NCI-H2029 (cell line): Measurements from ENCODE around the gene ZDHHC9.

Source experiments
- DNase-seq: peaks from one replicate; lab custom pipeline; 2025; lab: John Stamatoyannopoulos, UW

ZDHHC9 gene

DNA sequence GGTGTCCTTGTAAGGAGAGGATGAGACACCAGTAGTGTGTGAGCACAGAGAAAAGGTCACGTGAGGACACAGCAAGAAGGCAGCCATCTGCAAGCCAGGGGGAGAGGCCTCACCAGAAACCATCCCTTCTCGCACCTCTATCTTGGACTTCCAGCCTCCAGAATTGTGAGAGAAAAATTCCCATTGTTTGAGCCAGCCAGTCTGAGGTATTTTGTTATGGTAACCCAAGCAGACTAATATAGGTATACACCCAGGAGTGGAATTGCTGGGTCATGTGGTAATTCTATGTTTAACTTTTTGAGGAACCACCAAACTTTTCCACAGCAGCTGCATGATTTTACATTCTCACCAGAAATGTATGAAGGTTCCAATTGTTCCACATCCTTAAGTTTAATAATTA is 25.6 kb downstream of the ZDHHC9 start:
- DNase-seq, result no peak

DNA sequence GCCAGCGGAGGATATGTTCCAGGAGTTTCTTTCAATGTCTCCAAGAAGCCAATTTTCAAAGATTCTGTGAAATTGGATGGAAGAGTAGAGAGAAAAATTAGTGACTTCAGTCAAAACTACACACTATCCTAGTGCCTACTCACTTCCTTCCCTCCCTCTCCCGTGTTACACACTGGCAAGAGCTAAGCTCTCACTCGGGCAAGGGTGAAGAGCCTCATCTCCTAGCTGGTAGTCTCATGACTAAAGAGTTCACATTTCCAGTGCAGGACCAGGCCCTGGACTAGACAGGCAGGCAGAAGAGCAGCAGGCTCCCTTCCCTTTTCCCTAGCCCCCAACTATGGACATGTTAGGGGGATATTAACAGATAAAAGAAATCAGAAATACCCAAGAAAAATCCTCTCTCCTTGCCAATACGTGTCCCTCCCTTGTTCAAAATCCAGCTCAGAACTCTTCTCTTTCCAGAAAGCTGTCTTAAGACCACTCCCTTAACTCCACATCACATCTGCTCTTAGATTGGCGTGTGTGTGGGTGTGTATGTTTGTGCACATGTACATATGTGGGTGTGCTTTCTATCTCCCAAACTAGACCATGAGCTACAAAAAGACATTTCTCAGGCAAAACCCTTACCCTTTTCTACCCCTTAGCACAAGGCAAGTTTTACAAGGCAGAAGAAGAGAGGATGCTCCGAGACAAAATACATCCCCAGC is 29.9 kb downstream of the ZDHHC9 start:
- no peak for DNase-seq

DNA sequence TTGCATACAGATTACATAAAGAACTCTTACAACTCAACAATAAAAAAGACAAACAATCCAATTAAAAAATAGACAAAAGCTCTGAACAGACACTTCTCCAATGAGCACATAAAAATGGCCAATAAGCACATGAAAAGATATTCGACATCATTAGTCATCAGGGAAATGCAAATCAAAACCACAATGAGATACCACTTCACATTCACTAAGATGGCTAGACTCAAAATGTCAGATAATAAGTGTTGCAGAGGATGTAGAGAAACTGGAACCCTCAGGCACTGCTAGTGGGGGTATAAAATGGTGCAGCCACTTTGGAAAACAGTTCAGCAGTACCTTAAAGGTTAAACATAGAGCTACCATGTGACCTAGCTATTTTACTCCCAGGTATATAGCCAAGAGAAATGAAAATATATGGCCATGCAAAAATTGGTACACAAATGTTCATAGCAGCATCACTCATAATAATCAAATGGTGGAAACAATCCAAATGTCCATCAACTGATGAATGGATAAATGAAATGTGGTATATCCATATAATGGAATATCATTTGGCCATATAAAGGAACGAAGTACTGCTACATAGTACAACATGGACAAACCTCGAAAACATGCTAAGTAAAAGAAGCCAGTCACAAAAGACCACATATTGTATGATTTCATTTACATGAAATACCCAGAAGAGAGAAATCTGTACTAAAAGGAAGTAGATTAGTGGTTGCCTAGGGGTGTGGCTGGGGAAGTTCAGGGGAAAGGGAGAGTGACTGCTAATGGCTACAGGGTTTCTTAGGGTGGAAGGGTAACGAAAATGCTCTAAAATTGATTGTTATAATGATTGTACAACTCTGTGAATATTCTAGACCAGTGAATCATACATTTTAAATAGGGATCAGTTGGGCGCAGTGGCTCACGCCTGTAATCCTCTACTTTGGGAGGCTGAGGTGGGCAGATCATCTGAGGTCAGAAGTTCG is 34.6 kb downstream of the ZDHHC9 start:
- no peak for DNase-seq

DNA sequence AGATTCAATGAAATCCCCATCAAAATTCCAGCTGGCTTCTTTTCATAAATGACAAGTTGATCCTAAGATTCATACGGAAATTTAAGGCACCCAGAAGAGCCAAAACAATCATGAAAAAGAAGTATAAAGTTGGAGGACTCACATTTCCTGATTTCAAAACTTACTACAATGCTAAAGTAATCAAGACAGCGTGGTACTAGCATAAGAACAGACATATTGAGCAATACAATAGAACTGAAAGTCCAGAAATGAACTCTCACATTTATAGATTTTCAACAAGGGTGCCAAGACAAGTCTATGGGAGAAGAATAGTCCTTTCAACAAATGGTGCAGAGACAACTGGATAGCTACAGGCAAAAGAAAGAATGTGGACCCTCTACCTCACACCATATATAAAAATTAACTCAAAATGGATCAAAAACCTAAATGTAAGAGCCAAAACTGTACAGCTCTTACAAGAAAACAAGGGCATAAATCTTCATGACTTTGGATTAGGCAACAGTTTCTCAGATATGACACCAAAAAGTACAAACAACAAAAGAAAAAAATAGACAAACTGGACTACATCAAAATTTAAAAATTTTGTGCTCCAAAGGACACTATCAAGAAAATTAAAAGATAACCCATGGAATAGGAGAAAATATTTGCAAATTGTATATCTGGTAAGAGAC is 35.4 kb downstream of the ZDHHC9 start:
- DNase-seq, result no peak

DNA sequence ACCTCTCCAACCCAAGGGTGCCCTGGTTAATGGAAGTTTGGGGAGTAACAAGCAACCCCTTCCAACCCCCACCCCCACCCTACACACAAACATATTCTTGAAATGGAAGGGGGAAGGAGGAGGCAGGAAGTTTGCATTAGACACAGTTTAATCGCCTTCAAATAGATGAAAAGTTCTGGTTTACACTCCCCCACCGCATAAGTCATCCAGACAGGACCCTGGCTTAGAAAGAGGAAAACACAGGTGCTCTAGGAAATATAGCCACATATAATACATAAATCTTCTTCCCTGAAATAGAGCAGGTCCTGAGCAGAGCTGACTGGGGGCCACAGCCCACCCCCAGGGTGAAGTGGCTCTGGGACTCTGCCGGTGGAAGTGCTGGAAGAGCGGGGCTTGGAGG is 38.9 kb downstream of the ZDHHC9 start:
- no peak for DNase-seq

DNA sequence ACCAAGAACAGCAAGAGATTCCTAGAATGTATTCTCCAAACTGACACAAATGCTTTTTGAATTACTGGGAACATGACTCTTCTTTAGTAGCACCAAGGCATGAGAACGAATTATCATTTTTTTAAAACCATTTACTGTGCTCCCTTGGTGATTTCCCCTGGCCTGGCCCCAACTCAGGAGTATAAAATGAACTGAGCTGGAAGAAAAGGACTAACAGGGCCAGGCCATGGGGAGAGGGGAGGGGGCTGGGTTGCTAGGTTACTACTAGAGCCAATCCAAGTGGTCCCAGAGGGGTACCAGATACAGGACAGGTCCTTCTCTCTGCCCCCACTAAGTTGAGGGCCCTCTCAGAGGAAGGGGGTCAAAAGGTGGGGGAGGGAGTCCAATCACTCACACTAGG is 40.8 kb downstream of the ZDHHC9 start:
- no peak for DNase-seq

DNA sequence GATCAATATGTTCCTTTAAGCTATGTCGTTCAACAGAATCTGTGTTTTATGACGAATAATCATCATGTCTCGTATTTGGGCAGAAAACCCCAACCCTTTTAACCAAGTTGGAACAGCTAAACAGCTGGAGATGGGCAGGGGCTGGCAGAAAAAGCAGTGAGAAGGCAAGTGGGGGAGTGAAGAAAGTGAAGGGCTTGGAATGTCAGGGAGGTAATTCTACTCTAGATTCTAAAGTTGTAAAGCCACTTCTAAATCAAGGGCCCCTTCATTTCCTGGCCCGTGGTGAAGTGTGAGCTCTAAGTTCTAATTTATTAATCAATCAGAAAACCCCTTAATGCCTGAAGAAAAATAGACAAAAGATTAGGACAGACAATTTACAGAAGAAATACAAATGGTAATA is 43.5 kb downstream of the ZDHHC9 start:
- no peak for DNase-seq

DNA sequence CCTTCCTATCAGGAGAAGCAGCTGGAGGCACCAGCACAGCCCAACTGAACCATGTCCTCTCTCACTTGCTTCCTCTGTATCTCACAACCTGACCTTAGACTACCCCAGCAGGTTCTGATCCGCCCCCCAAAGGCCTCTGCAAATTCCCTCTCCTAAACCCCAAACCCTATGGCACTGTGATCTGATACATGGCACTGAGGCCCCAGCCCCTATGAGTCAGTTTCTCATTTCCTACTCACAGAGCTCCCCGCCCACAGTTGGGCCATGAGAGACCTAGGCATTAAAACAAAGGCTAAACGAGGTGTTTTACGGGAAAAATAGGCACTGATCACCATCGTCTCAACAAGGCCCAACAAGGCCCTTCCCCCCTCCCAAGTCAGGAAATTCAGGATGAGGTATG is 44.8 kb downstream of the ZDHHC9 start:
- DNase-seq, result no peak

DNA sequence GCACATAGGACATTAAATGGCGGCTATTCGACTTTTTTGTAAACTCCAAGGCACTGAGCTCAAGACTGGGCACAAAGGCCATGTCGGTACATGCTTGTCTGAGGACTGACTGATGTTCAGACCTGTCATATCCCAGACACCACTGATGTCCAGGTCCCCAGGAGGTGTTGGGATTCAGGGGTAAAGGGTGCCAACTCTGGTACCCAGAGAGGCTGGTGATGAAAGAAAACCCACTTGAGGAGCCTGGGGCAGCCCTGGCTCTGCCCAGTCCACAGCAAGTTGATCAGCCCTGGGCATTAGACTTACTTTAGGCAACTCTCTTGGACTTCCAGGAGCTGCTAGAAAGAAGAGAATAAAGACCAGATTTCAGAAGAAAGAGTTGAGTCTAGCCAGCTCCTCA is 45.2 kb downstream of the ZDHHC9 start:
- DNase-seq, result no peak

DNA sequence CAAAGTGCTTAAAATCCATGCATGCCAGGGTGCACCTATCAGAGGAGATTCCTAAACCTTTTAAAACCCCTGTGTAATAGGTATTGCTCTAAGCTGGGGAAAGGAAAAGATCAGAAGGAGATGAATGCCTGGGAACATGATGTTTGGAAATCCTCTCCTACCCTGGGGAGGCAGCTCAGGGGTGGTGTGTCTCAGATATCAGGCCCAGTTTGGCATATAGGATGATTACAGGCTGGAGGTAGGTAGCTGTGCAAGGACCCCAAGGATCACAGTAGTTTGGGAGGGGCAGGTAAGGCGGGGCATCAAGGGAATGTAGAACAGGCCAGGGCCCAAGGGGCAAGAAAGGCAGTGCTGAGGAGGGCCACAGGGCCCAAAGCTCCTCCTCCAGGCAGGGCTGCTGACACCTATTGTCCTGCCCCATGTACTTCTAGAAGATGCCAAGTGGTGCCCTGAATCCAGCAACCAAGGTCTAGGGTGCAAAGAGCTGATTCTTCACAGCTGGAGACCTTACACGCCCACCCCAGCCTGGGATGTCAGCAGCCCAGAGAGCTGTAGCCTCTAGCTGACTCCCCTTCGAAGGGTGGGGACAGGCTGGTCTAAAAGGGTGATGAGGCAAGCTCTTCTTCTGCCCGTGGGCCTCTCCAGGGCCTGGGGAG is 46.3 kb downstream of the ZDHHC9 start:
- no peak for DNase-seq

DNA sequence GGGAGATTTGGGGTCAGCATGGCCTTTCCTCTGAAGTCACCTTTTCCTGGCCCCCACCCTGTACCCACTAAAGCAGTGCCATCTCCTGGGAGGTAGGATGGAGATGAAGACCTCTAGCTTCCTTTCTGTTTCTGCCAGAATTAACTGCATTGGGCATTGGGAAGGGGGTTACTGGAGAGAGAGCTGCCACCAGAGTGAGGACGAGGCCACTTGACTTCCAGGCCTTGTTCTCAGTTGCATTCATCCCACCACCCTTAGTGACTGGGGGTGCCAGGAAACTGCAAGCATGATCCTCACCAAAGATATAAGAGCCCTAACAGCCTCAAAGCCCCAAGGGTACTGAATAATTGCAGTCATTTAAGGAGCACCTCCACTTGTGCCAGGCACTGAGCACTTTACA is 48.1 kb downstream of the ZDHHC9 start:
- DNase-seq, result no peak

DNA sequence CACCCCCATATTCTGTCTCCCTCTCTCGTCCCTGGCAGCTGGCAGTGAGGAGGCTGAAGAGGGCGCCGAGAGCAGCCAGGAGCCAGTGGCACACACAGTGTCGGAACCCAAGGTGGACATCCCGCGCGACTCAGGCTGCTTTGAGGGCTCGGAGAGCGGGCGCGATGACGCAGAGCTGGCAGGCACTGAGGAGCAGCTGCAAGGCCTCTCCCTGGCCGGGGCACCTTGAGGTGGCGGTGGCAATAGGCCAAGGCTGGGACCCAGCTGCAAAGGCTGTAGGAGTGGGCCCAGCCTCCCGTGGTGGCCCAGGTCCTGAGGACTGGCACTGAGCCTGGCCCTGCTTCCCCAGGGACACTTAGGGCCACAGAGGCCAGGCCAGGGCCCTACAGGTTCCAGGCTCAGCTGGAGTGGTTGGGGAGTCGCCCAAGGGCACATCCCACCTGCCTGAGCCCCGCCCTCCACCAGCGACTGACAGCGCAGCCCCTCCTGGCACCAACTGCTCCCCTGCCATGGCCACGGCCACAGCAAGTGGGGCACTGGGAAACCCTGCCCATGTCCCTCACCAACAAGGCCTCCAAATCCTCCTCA is 50.0 kb downstream of the ZDHHC9 start:
- peak; percentile 84 for DNase-seq

DNA sequence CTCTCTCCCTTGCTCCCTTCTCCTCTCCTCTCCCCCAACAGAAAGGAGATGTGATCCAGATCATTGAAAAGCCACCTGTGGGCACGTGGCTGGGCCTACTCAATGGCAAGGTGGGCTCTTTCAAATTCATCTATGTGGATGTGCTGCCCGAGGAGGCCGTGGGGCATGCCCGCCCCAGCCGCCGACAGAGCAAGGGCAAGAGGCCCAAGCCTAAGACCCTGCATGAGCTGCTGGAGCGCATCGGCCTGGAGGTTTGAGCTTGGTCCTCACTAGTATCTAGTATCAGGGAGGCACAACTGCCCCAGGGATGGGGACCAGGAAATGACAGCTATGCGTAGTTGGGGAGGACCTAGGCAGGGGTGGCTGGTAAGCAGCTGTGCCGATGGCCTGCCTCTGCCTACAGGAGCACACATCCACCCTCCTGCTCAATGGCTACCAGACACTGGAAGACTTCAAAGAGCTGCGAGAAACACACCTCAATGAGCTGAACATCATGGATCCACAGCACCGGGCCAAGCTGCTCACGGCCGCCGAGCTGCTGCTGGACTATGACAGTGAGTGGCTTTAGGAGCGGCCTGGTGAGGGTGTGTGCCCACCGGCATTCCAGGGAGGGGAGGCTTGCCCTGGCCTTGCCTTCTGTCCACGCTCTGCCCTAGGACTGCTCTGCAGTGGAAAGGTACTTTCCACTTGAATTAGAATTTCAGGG is 50.9 kb downstream of the ZDHHC9 start:
- DNase-seq, result no peak

DNA sequence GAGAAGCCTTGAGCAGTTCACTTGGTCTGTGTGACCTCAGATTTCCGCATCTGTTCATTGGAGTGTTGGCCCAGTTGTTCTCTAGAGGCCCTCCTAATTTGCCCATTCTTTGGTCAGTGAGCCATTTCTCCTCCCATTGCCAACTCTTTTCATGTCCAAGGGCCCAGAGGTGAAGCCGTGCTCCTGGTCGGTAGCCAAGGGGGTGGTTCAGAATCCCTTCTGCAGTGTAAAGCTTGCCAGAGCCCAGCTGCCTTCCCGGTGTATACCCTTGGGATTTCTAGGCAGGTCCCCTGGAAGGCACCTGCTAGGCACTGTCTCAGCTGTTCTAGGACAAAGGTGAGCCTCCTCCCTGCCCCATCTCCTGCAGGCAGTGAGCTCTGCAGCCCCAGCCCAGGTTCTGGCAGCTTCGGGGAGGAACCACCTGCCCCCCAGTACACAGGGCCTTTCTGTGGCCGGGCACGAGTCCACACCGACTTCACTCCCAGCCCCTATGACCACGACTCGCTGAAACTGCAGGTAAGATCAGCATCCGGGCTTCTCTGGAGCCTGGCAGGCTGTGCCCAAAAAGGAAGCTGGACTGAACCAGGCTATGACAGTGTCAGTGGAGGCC is 51.6 kb downstream of the ZDHHC9 start:
- peak; percentile 82 for DNase-seq

DNA sequence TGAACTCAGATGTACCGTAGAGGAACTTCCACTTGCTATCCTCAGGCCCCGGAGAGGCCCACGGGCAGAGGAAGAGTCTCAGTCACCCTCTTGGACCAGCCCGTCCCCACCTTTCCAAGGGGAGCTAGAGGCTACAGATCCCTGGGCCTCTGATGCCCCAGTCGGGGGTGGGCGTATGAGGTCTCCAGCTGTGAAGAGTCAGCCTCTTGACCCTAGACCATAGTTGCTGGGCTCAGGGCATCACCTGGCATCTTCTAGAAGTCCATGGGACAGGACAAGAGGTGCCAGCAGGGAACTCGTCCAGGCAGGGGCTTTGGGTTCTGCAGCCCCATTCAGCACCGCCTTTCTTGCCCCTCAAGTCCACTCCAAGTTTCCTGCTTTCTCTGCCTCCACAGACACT is 52.4 kb downstream of the ZDHHC9 start:
- no peak for DNase-seq

DNA sequence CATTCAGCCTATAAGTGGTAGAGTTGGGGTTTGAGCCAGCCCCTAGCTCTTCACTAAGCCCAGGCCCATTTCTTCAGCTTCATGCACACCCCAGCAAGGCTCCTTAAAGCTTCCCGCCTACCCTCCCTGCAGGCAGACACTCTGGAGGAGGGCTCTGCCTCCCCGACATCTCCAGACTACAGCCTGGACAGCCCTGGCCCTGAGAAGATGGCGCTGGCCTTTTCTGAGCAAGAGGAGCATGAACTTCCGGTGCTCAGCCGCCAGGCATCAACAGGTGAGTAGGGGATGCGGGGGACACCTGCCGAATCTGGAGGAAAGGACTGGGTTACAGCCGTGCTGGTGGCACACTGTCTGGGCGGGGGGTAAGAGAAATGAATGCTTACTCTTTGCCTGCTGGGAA is 52.9 kb downstream of the ZDHHC9 start:
- DNase-seq, result no peak

DNA sequence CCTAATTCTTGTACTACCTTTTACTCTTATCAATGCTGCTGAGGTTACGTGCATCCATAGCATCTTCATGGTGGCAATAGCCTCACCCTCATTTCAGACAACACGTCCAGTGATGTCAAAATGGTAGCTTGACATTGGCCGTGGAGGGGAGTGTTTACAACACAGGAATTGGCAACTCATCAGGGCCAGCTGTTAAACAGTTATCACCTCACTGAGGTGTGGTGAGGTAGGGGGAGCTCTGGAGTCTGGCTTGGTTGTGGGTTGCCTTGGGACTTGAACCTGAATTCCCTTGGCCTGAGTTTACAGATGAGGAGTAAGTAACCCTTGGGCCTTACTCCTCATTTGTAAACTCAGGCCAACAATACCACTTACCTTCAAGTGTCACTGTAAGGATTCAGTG is 53.5 kb downstream of the ZDHHC9 start:
- DNase-seq, result no peak

DNA sequence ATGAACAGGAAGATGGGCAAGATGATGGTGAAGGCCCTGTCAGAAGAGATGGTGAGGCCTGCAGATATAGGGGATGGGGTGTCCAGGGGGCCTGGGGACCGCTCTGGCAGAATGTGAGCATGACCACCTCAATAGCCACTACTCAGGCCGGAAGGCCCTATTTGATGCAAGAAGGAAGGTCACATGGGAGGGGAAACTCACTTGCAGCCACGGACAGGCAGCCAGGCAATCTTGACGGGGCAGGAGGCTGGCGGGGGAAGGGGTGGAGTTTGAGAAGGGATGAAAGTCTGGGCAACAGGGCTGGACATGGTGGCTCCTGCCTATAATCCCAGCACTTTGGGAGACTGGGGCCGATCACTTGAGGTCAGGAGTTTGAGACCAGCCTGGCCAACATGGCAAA is 55.2 kb downstream of the ZDHHC9 start:
- DNase-seq, result no peak

DNA sequence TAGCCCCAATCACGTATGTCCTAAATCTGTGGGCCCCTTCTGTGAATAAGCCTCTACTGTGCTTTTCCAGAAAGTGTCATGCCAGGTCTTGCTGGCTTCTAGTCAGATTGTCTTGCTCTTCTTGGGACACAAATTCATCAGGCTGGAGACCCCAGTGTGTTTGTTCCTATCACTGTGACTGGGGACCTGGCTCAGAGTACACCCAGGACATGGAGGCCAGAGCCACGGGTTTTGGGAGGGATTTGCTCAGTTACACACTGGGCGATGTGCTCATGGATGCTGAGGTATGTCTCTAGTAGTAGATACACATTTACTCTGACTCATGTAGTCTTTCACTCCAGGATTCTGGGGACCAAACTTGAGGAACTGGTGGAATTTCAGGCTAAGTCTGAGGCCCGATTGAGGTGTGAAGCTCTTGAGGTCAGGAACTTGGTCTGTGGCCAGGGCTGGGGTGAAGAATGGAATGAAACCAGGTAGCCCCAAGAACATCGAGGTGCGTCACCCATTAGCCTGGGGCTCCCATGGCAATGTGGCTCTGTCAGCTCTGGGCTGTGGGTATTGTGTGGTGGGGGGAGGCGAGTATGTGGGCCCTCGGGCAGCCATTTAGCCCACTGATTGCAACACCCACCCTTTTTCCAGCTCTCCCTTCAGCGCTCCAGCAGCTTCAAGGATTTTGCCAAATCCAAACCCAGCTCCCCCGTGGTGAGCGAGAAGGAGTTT is 56.2 kb downstream of the ZDHHC9 start:
- no peak for DNase-seq

DNA sequence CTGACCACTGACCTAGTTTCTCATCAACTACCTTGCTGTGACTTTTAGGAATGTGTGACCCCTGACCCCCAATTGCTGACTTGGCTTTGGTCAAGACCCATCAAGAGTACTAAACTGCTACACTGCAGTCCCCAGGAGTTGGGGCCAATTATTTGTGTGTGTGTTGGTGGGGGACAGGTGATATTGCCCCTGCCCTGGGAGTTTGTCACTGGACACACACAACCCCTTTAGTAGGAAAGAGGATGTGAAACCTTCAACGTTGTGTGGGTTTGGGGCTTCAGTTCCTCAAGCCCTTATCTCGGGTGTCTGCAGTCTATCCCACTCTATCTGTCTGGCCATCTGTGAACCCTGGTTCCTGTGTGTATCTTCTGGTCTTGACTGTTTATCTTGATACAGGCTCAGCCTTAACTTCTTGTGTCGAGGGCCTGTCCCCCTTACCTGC is 57.5 kb downstream of the ZDHHC9 start:
- no peak for DNase-seq
